H1 (cell line): ENCODE data around the gene RPTOR. TPM values are rescaled to one million over a fixed set of nuclear protein-coding genes. Genes with fewer than 3 reads are reported as not detected.

ENCODE experiments used
- CTCF ChIA-PET: fragments of 300-600 bp; sonication (Branson Sonifier 250); formaldehyde crosslinking; loops from one replicate; lab custom pipeline; 2021; ENCODE audit not compliant: partially characterized antibody; lab: Charles Lee
- POLR2A ChIA-PET: fragments of 300-600 bp; sonication (Branson Sonifier 250); formaldehyde crosslinking; loops from one replicate; lab custom pipeline; 2021; ENCODE audit warnings: inconsistent platforms; ENCODE audit not compliant: partially characterized antibody; lab: Charles Lee
- DNase-seq, 2 experiments: peaks; one replicate each; pipeline versions ENCODE4 v3.0.0 to v3.0.0-alpha.2; 2010 to 2022; ENCODE audit warnings: low spot score in 2 of 2, low read depth in 1 of 2, mixed read lengths in 1 of 2
- FAIRE-seq: peaks from 2 replicates; lab custom pipeline; 2011; peaks lifted over from hg19 to GRCh38; lab: Jason Lieb, UNC
- H2AFZ ChIP-seq: 2 replicates; pipeline ENCODE4 v1.8.1; 2012; ENCODE audit warnings: low read length, inconsistent platforms
- H2AK5ac ChIP-seq: 2 replicates; pipeline ENCODE4 v1.6.1; 2013; ENCODE audit warnings: low read depth, low read length
- H2BK120ac ChIP-seq: replicated peaks from 2 replicates; pipeline ENCODE3; 2013; ENCODE audit warnings: low read depth, low read length, inconsistent platforms
- H2BK12ac ChIP-seq: 2 replicates; pipeline ENCODE4 v1.6.1; 2013; ENCODE audit warnings: low read depth, low read length
- H2BK15ac ChIP-seq: 2 replicates; pipeline ENCODE4 v1.6.1; 2013; ENCODE audit warnings: low read length
- H2BK20ac ChIP-seq: 2 replicates; pipeline ENCODE4 v1.6.1; 2013; ENCODE audit warnings: low read length
- H2BK5ac ChIP-seq: 2 replicates; pipeline ENCODE4 v1.6.1; 2013; ENCODE audit warnings: low read depth, low read length
- H3K14ac ChIP-seq: 2 replicates; pipeline ENCODE4 v1.6.1; 2013; ENCODE audit warnings: inconsistent platforms; ENCODE audit not compliant: insufficient read length
- H3K18ac ChIP-seq: 2 replicates; pipeline ENCODE4 v1.6.1; 2013; ENCODE audit warnings: low read length; ENCODE audit errors: extremely low read depth
- H3K23ac ChIP-seq: 2 replicates; pipeline ENCODE4 v1.6.1; 2013; ENCODE audit warnings: inconsistent platforms; ENCODE audit not compliant: insufficient read length
- H3K23me2 ChIP-seq: 2 replicates; pipeline ENCODE4 v1.6.1; 2013; ENCODE audit warnings: low read depth, low read length
- H3K27ac ChIP-seq: 2 replicates; pipeline ENCODE4 v1.6.1; 2011; ENCODE audit warnings: low read depth, low read length, inconsistent platforms
- H3K27me3 ChIP-seq, 4 experiments: replicated peaks in 1 of 4; 1 replicate in 1 of 4; 2 replicates in 3 of 4; pipeline versions ENCODE4 v1.6.1 to v1.8.1; 2011 to 2013; ENCODE audit warnings: low read length in 3 of 4, mild to moderate bottlenecking in 3 of 4, inconsistent platforms in 2 of 4, mixed read lengths in 2 of 4, moderate library complexity in 1 of 4; ENCODE audit not compliant: control insufficient read depth in 3 of 4, insufficient read depth in 3 of 4; ENCODE audit errors: extremely low read depth in 1 of 4
- H3K36me3 ChIP-seq, 4 experiments: 2 replicates each; pipeline versions ENCODE4 v1.6.1 to v1.8.1; 2011 to 2013; ENCODE audit warnings: mild to moderate bottlenecking in 4 of 4, low read length in 3 of 4, moderate library complexity in 2 of 4, control low read depth in 1 of 4, inconsistent platforms in 1 of 4; ENCODE audit not compliant: insufficient read depth in 4 of 4, control insufficient read depth in 2 of 4
- H3K4ac ChIP-seq: replicated peaks from 2 replicates; pipeline ENCODE3; 2013; ENCODE audit warnings: low read length, low read depth, mixed read lengths, inconsistent platforms; ENCODE audit not compliant: insufficient read length
- H3K4me1 ChIP-seq, 4 experiments: replicated peaks in 1 of 4; 1 replicate in 1 of 4; 2 replicates in 3 of 4; pipeline versions ENCODE4 v1.6.1 to v1.8.1; 2011 to 2013; ENCODE audit warnings: low read length in 3 of 4, inconsistent platforms in 2 of 4, mixed read lengths in 1 of 4; ENCODE audit not compliant: insufficient read depth in 4 of 4, control insufficient read depth in 3 of 4
- H3K4me2 ChIP-seq, 2 experiments: 2 replicates each; pipeline versions ENCODE4 v1.6.1 to v1.8.1; 2011 to 2013; ENCODE audit warnings: low read depth in 2 of 2, low read length in 2 of 2, control low read depth in 1 of 2, inconsistent platforms in 1 of 2, mild to moderate bottlenecking in 1 of 2; ENCODE audit not compliant: insufficient read depth in 1 of 2
- H3K4me3 ChIP-seq, 4 experiments: fragments of 200-600, 300-600 bp in 1 of 4; sonication (generic), shearing (Covaris generic), sonication (Bioruptor Twin) in 1 of 4; 2 replicates each; pipeline versions ENCODE4 v1.5.1 to v1.8.1; 2011 to 2016; ENCODE audit warnings: low read length in 4 of 4, low read depth in 3 of 4, control low read depth in 2 of 4, inconsistent platforms in 2 of 4, mild to moderate bottlenecking in 2 of 4, mixed read lengths in 1 of 4, moderate library complexity in 1 of 4; ENCODE audit not compliant: insufficient read depth in 2 of 4; ENCODE audit errors: extremely low read depth in 1 of 4
- H3K56ac ChIP-seq: replicated peaks from 2 replicates; pipeline ENCODE3; 2013; ENCODE audit warnings: low read depth, mild to moderate bottlenecking, mixed read lengths, low read length, inconsistent platforms; ENCODE audit not compliant: insufficient read length
- H3K79me1 ChIP-seq: 2 replicates; pipeline ENCODE4 v1.6.1; 2013; ENCODE audit warnings: low read depth, low read length, control low read depth
- H3K79me2 ChIP-seq, 2 experiments: 2 replicates each; pipeline versions ENCODE4 v1.6.1 to v1.8.1; 2012 to 2013; ENCODE audit warnings: low read length in 2 of 2, mild to moderate bottlenecking in 2 of 2, inconsistent platforms in 1 of 2; ENCODE audit not compliant: insufficient read depth in 2 of 2, control insufficient read depth in 1 of 2
- H3K9ac ChIP-seq, 4 experiments: replicated peaks in 1 of 4; 1 replicate in 1 of 4; 2 replicates in 3 of 4; pipeline versions ENCODE4 v1.6.1 to v1.8.1; 2011 to 2013; ENCODE audit warnings: low read depth in 3 of 4, low read length in 3 of 4, control low read depth in 2 of 4, mild to moderate bottlenecking in 2 of 4, moderate library complexity in 2 of 4, inconsistent platforms in 1 of 4; ENCODE audit errors: extremely low read depth in 1 of 4
- H3K9me3 ChIP-seq, 2 experiments: 2 replicates each; pipeline versions ENCODE4 v1.6.1 to v1.8.1; 2012 to 2013; ENCODE audit warnings: mild to moderate bottlenecking in 2 of 2, moderate library complexity in 2 of 2, control low read depth in 1 of 2, inconsistent platforms in 1 of 2, low read depth in 1 of 2, low read length in 1 of 2, mixed read lengths in 1 of 2; ENCODE audit not compliant: insufficient read depth in 2 of 2
- H4K20me1 ChIP-seq, 2 experiments: replicated peaks in 1 of 2; 2 replicates each; pipeline versions ENCODE3 to v1.8.1; 2011 to 2013; ENCODE audit warnings: inconsistent platforms in 2 of 2, low read length in 2 of 2, mild to moderate bottlenecking in 1 of 2; ENCODE audit not compliant: insufficient read depth in 2 of 2, control insufficient read depth in 1 of 2
- H4K5ac ChIP-seq: 2 replicates; pipeline ENCODE4 v1.6.1; 2013; ENCODE audit warnings: low read length, low read depth, mixed read lengths, inconsistent platforms; ENCODE audit not compliant: insufficient read length
- H4K8ac ChIP-seq: 2 replicates; pipeline ENCODE4 v1.8.0; 2013; ENCODE audit warnings: mild to moderate bottlenecking, moderate library complexity, low read length, inconsistent platforms; ENCODE audit not compliant: insufficient read depth; ENCODE audit errors: extremely low read depth
- H4K91ac ChIP-seq: replicated peaks from 2 replicates; pipeline ENCODE3; 2013; ENCODE audit warnings: low read length, mixed read lengths, inconsistent platforms; ENCODE audit not compliant: insufficient read length
- CBX5 ChIP-seq: fragments of 300-800, 300-1000 bp; sonication (generic); IDR thresholded peaks from 2 replicates; pipeline ENCODE4 v1.7.1; 2016; ENCODE audit warnings: antibody characterized with exemption, low read length, low read depth
- CBX8 ChIP-seq: fragments of 300-800, 300-1000 bp; sonication (generic); IDR thresholded peaks from 2 replicates; pipeline ENCODE4 v1.7.1; 2016; ENCODE audit warnings: low read depth, low read length, borderline replicate concordance
- KDM1A ChIP-seq: fragments of 200-600, 300-600 bp; sonication (generic); IDR thresholded peaks from 2 replicates; pipeline ENCODE4 v1.7.1; 2016; ENCODE audit warnings: mild to moderate bottlenecking, low read length, borderline replicate concordance
- POLR2A ChIP-seq, 2 experiments: IDR thresholded peaks; 1 replicate in 1 of 2; 2 replicates in 1 of 2; pipeline ENCODE4 v1.6.1; 2011; ENCODE audit warnings: low read depth in 2 of 2, low read length in 2 of 2, mild to moderate bottlenecking in 2 of 2; ENCODE audit errors: control extremely low read depth in 1 of 2
- RNF2 ChIP-seq: fragments of 200-900, 300-1000 bp; sonication (generic); IDR thresholded peaks from 2 replicates; pipeline ENCODE4 v1.7.1; 2016; ENCODE audit warnings: borderline replicate concordance, low read depth, mild to moderate bottlenecking, antibody characterized with exemption, low read length; ENCODE audit not compliant: poor library complexity, severe bottlenecking; ENCODE audit errors: missing control alignments
- RXRA ChIP-seq: IDR thresholded peaks from 2 replicates; pipeline ENCODE4 v1.6.1; 2011; ENCODE audit warnings: low read depth, mild to moderate bottlenecking, low read length, moderate library complexity; ENCODE audit not compliant: insufficient read depth
- SAP30 ChIP-seq: fragments of 300-600 bp; sonication (generic); IDR thresholded peaks from 2 replicates; pipeline ENCODE4 v1.7.1; 2012; ENCODE audit warnings: low read length, moderate library complexity, mild to moderate bottlenecking, inconsistent platforms; ENCODE audit not compliant: insufficient read depth, insufficient replicate concordance
- SIN3A ChIP-seq, 2 experiments: IDR thresholded peaks in 1 of 2; conservative IDR thresholded peaks in 1 of 2; 2 replicates each; pipeline ENCODE4 v1.6.1; 2011 to 2012; ENCODE audit warnings: low read length in 2 of 2, improper control_type of control experiment in 1 of 2, low read depth in 1 of 2, mild to moderate bottlenecking in 1 of 2
- SIRT6 ChIP-seq: IDR thresholded peaks from one replicate; pipeline ENCODE4 v1.7.1; 2012; ENCODE audit warnings: low read length, inconsistent platforms
- SIX5 ChIP-seq: IDR thresholded peaks from 2 replicates; pipeline ENCODE4 v1.6.1; 2011; ENCODE audit warnings: mild to moderate bottlenecking, low read depth, low read length
- SP2 ChIP-seq: IDR thresholded peaks from 2 replicates; pipeline ENCODE4 v1.6.1; 2012; ENCODE audit warnings: mild to moderate bottlenecking, low read length, inconsistent platforms
- SUZ12 ChIP-seq: fragments of 200-600 bp; sonication (generic); IDR thresholded peaks from 2 replicates; pipeline ENCODE4 v1.6.1; 2012; ENCODE audit warnings: mild to moderate bottlenecking, inconsistent platforms, low read length, moderate library complexity, mixed read lengths
- TCF12 ChIP-seq: IDR thresholded peaks from 2 replicates; pipeline ENCODE4 v1.6.1; 2011; ENCODE audit warnings: low read depth, mild to moderate bottlenecking, low read length
- ZNF274 ChIP-seq: IDR thresholded peaks from 2 replicates; pipeline ENCODE4 v1.7.0; 2012; ENCODE audit warnings: low read length, borderline replicate concordance; ENCODE audit errors: extremely low read depth
- WGBS, 2 experiments: shearing (Covaris generic) in 1 of 2; methylation state at CpG; one replicate each; pipeline versions ENCODE4 v1.1.6 to v1.1.7; 2013 to 2015; ENCODE audit warnings: low lambda C conversion rate in 2 of 2, mixed read lengths in 2 of 2, inconsistent platforms in 1 of 2, low coverage in 1 of 2, missing lambda C conversion rate in 1 of 2; ENCODE audit not compliant: insufficient replicate concordance in 2 of 2, insufficient coverage in 1 of 2, insufficient read length in 1 of 2; ENCODE audit errors: extremely low coverage in 1 of 2, missing lambda C conversion rate in 1 of 2; 5-methylcytosine and 5-hydroxymethylcytosine counted together
- polyA plus RNA-seq, 7 experiments: library from polyadenylated mRNA; depleted of rRNA in 3 of 7; stranded (reverse) in 5 of 7; unstranded in 2 of 7; fragments of >200 nt in 5 of 7; fragments of 200-250 nt in 2 of 7; gene quantifications; 1 replicate in 5 of 7; 2 replicates in 1 of 7; 4 replicates in 1 of 7; pipeline versions ENCODE4 v1.2.1 to v1.2.3, GENCODE V29; 2011 to 2013; ENCODE audit warnings: missing spikeins in 2 of 7, mixed read lengths in 2 of 7
- total RNA-seq: library from RNA; stranded (reverse); fragmentation: NEBNext Ultra II Directional; extraction: Animal tissue kit (Norgen Biotek cat#: 25700); gene quantifications from 2 replicates; pipeline ENCODE4 v1.2.1, GENCODE V29; 2021

Gene RPTOR
- total and polyA plus RNA-seq, 2 of the 8 experiments (the other 6 are each of a cell fraction or from before 2014, with no cell fraction given), result 6.9 to 28.7 TPM

GRCh38 chr17:80683625-80684104 lies 139.0 kb downstream of the RPTOR start:
- Histone ChIP-seq H3K79me2 (peaks cover 0 to 12% of the 10 kb centered on the region in 2 experiments; a peak in 1 of 4 replicates), H4K20me1 (peaks cover 0 to 2% of the 10 kb centered on the region in 2 experiments), H2BK12ac (no peak overlapping the region), H3K4me1 (peaks cover 0 to 9% (median 5%) of the 10 kb centered on the region in 4 experiments; a peak in 3 of 7 replicates), H3K4me3 (no peak overlapping the region), H3K27ac (no peak overlapping the region), H3K9me3 (no peaks in the 10 kb centered on the region), H2AFZ (no peak overlapping the region), H3K4me2 (no peak overlapping the region), H3K27me3 (no peaks in the 10 kb centered on the region), H3K18ac (no peak overlapping the region), H3K56ac (no peak overlapping the region), H3K4ac (no peak overlapping the region), H2BK20ac (no peak overlapping the region), H3K9ac (no peak overlapping the region), H4K5ac (no peak overlapping the region), H4K8ac (no peak overlapping the region), H4K91ac (no peak overlapping the region), H3K79me1 (peaks cover 12% of the 10 kb centered on the region), H2BK5ac (no peak overlapping the region; the same call in 1 of the 2 replicates), H2AK5ac (no peak overlapping the region), H3K23me2 (no peaks in the 10 kb centered on the region), H2BK15ac (no peak overlapping the region), H2BK120ac (no peak overlapping the region), H3K36me3 (no peaks in the 10 kb centered on the region), H3K14ac (no peak overlapping the region), H3K23ac (no peak overlapping the region)
- POLR2A ChIA-PET, result no interaction called here
- WGBS, 2 experiments, result 82% methylated on average over 10 of the region's 10 CpGs; no CpG with 5 or more reads in 1 of the 2 experiments
- FAIRE-seq (no peak), DNase-seq (no peak)
- CTCF ChIA-PET, result interaction anchor here (0.7 kb wide), 1 partner anchor 143 kb away, joined by 3 read pairs; no protein-coding TSS in a partner anchor
- TF ChIP-seq SUZ12 (no peak), POLR2A (IDR thresholded peaks at IDR 0.05; ENCODE audit: control extremely low read depth in 1 of 2, low read depth in 2 of 2, low read length in 2 of 2) (no peak), SP2 (no peak), SIX5 (no peak), SAP30 (no peak), RNF2 (no peak), KDM1A (no peak), ZNF274 (no peak), SIRT6 (no peak), SIN3A (conservative IDR thresholded peaks at IDR 0.05 in 1 of 2, IDR thresholded peaks at IDR 0.05 in 1 of 2; ENCODE audit: low read depth in 1 of 2, low read length in 2 of 2) (no peak), TCF12 (no peak), CBX5 (no peak), CBX8 (no peak), RXRA (no peak)
